Fibroblast of skin of right biceps (primary cell): ENCODE results near the gene TMEM52B.
"Not testable (repeated sequence)": the region's sequence is repeated elsewhere in the genome, so short reads cannot be mapped to it uniquely, and the experiment has no call there.

Source experiments
- DNase-seq: peaks from one replicate; pipeline ENCODE4 v3.0.0-alpha.2; 2013

Gene TMEM52B

GRCh38 chr12:10171973-10172728 is 6.7 kb upstream of the TMEM52B start, which contains the start of gene OLR1:
TSS of gene OLR1 (minus strand) at chr12:10172132. CDS start at chr12:10172077, 55 bp downstream.
- DNase-seq, result no peak

- no peak for DNase-seq
These were observed 3.7 kb upstream of the TMEM52B start for GRCh38 chr12:10174986-10175614.

GRCh38 chr12:10175846-10176636 is 2.8 kb upstream of the TMEM52B start:
- no peak for DNase-seq

- DNase-seq, result peak; percentile 36
These were observed 947 bp downstream of the TMEM52B start for GRCh38 chr12:10179776-10180181.

GRCh38 chr12:10182354-10183049 is 3.7 kb downstream of the TMEM52B start:
- DNase-seq, result peak; percentile 92

GRCh38 chr12:10184261-10184843 is 5.5 kb downstream of the TMEM52B start:
- DNase-seq, result peak; percentile 71

- DNase-seq, result no peak
These were observed 7.5 kb downstream of the TMEM52B start for GRCh38 chr12:10186299-10186698.

DNA sequence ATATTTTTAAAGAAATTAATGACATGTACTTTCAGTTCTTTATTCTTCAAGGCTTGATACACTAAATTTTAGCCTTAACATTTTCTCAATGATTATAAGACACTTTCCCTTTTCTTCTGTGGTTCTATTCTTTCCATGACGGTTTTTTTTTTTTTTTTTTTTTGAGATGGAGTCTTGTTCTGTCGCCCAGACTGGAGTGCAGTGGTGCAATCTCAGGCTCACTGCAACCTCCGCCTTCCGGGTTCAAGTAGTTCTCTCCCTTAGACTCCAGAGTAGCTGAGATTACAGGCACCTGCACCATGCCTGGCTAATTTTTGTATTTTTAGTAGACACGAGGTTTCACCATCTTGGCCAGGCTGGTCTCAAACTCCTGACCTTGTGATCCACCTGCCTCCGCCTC is 8.1 kb downstream of the TMEM52B start:
- DNase-seq, result not testable (repeated sequence)

GRCh38 chr12:10189653-10190052 is 10.8 kb downstream of the TMEM52B start:
- peak; percentile 20 for DNase-seq

- DNase-seq, result peak; percentile 72
These were observed 11.9 kb downstream of the TMEM52B start for GRCh38 chr12:10190558-10191388.

DNA sequence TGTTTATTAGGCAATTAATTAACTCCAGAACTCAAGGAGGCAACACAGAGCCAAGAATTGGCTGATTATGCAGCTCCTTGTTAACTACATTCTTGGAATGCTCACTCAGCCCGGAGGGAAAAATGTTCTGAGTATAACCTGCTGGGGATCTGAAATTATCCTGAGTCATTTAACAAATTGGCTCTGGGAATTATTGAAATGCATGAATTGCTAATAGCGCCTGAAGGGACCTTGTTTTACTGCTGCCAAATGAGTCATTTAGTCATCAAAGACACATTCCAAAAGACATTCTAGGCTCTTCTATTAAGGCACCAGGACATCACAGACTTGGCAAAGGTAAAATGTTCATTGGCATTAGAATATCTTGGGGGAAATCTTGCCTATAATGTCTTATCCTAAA is 13.0 kb downstream of the TMEM52B start:
- DNase-seq, result peak; percentile 92

- peak; percentile 52 for DNase-seq
These were observed 15.4 kb downstream of the TMEM52B start for GRCh38 chr12:10194160-10194670.

- no peak for DNase-seq
These were observed 17.4 kb downstream of the TMEM52B start for GRCh38 chr12:10196210-10196609.

GRCh38 chr12:10197879-10198278 is 19.0 kb downstream of the TMEM52B start:
- DNase-seq, result no peak

GRCh38 chr12:10204495-10204894 is 25.7 kb downstream of the TMEM52B start:
- not testable (repeated sequence) for DNase-seq

GRCh38 chr12:10205220-10205807 is 26.5 kb downstream of the TMEM52B start:
- DNase-seq, result peak; percentile 64

- DNase-seq, result no peak
These were observed 28.3 kb downstream of the TMEM52B start for GRCh38 chr12:10207136-10207535.

DNA sequence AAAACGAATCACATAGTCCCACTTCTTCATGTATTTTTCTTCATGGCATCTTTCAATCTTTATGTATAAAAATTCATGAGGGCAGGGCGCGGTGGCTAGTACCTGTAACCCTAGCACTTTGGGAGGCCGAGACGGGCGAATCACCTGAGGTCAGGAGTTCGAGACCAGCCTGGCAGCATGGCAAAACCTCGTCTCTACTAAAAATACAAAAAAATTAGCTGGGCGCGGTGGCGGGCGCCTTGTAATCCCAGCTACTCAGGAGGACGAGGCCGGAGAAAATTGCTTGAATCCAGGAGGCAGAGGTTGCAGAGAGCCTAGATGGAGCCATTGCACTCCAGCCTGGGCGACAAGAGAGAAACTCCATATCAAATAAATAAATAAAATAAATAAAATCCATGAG is 31.4 kb downstream of the TMEM52B start:
- DNase-seq, result no peak

DNA sequence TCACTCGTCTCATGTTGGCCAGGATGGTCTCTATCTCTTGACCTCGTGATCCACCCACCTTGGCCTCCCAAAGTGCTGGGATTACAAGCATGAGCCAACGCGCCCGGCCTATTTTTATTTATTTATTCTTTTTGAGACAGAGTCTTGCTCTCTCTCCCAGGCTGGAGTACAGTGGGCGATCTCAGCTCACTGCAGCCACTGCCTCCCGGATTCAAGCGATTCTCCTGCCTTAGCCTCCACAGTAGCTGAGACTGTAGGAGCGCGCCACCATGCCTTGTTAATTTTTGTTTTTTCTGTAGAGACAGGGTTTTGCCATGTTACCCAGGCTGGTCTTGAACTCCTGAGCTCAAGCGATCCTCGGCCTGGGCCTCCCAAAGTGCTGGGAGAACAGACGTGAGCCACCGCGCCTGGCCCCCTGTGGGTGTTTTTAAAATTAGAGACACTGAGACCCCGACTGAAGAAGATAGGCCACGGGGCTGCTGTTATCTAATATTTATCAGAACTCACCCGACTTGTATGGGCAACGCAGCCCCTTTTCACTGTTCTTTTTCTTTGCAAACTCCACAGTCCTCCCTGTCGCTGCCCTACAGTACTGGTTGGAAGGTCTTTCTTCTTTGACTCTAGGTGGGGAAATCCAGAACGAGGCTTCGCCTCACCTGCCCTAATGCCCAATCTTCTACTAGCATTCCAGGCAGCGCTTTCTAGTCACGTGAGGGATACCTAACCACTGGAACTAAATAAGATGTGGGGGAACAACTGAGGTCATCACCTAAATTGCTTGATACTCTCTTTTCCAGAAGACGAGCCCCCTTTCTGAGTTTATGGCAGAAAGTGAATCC is 32.5 kb downstream of the TMEM52B start:
- no peak for DNase-seq
